ENCODE results near the gene IKZF3. TPM values are rescaled to one million over a fixed set of nuclear protein-coding genes. Genes with fewer than 3 reads are reported as not detected.

The IKZF3 gene
- total RNA-seq, 2 donors from 2014 or later: 4.8 to 5.6 TPM

GRCh38 chr17:39754958-39755553 is 109.1 kb downstream of the IKZF3 start:
- DNase-seq (ENCODE audit: low spot score): no peak
- no peak for TF ChIP-seq CTCF (IDR thresholded peaks at IDR 0.05)
- ATAC-seq (ENCODE audit: insufficient number of reproducible peaks, low FRiP score, low read depth): no peak

GRCh38 chr17:39754161-39754957 is 109.8 kb downstream of the IKZF3 start:
- H3K4me3 ChIP-seq: peak overlapping the region; percentile 92
- peaks cover 6 to 29% of the 10 kb centered on the region in 2 donors for H3K4me1 ChIP-seq (ENCODE audit: control insufficient read depth in 1 of 2, low read depth in 2 of 2)
- ATAC-seq (ENCODE audit: insufficient number of reproducible peaks, low FRiP score, low read depth) (peak; percentile 81), DNase-seq (ENCODE audit: low spot score) (peak; percentile 53)
- peak overlapping the region; percentile 80 to 84 for H3K27ac ChIP-seq
- TF ChIP-seq CTCF (IDR thresholded peaks at IDR 0.05): peak; percentile 100
- H3K36me3 ChIP-seq: no peaks in the 10 kb centered on the region
- H3K27me3 ChIP-seq (replicated peaks; ENCODE audit: insufficient read depth): no peaks in the 10 kb centered on the region
- H3K9me3 ChIP-seq: no peaks in the 10 kb centered on the region

More at GRCh38 chr17:39754958-39755553, 109.1 kb downstream of the IKZF3 start:
- Histone ChIP-seq H3K9me3 (no peaks in the 10 kb centered on the region), H3K27ac (peak overlapping the region; percentile 80 to 84), H3K36me3 (no peaks in the 10 kb centered on the region), H3K4me1 (ENCODE audit: control insufficient read depth in 1 of 2, low read depth in 2 of 2) (peaks cover 3 to 28% of the 10 kb centered on the region in 2 donors), H3K27me3 (replicated peaks; ENCODE audit: insufficient read depth) (no peaks in the 10 kb centered on the region), H3K4me3 (peak overlapping the region; percentile 92)

GRCh38 chr17:39753514-39754160 is 110.5 kb downstream of the IKZF3 start:
- no peaks in the 10 kb centered on the region for H3K27me3 ChIP-seq (replicated peaks; ENCODE audit: insufficient read depth)
- H3K27ac ChIP-seq: peak overlapping the region; percentile 80 to 84
- H3K36me3 ChIP-seq: no peaks in the 10 kb centered on the region
- no peak for DNase-seq (ENCODE audit: low spot score)
- ATAC-seq (ENCODE audit: insufficient number of reproducible peaks, low FRiP score, low read depth): peak; percentile 6
- peak overlapping the region; percentile 92 for H3K4me3 ChIP-seq
- no peaks in the 10 kb centered on the region for H3K9me3 ChIP-seq
- no peak for TF ChIP-seq CTCF (IDR thresholded peaks at IDR 0.05)
- H3K4me1 ChIP-seq (ENCODE audit: control insufficient read depth in 1 of 2, low read depth in 2 of 2): peaks cover 6 to 29% of the 10 kb centered on the region in 2 donors

GRCh38 chr17:39752241-39752881 is 111.8 kb downstream of the IKZF3 start:
- ATAC-seq (ENCODE audit: insufficient number of reproducible peaks, low FRiP score, low read depth) (no peak), DNase-seq (ENCODE audit: low spot score) (no peak)
- Histone ChIP-seq H3K36me3 (no peaks in the 10 kb centered on the region), H3K9me3 (no peaks in the 10 kb centered on the region), H3K4me3 (no peak overlapping the region), H3K27ac (no peak overlapping the region), H3K27me3 (replicated peaks; ENCODE audit: insufficient read depth) (no peaks in the 10 kb centered on the region), H3K4me1 (ENCODE audit: control insufficient read depth in 1 of 2, low read depth in 2 of 2) (peaks cover 6 to 29% of the 10 kb centered on the region in 2 donors)
- no peak for TF ChIP-seq CTCF (IDR thresholded peaks at IDR 0.05)

Measured in thoracic aorta (tissue), 2 donors.